Adrenal gland (tissue), 5 donors: ENCODE results near the gene TRAF7.

ENCODE experiments used
- POLR2A ChIP-seq, 2 donors: fragments of 450-650 bp; IDR thresholded peaks; one replicate each; pipeline ENCODE4 v1.6.1; 2017; ENCODE audit warnings: antibody characterized with exemption in 2 of 2, mild to moderate bottlenecking in 2 of 2, moderate library complexity in 1 of 2
- TF ChIP-seq, protein P1 (sequence below), 6 experiments: fragments of 450-650 bp in 4 of 6; fragments of 200-600 bp in 2 of 6; sonication (generic) in 1 of 6; IDR thresholded peaks; 1 replicate in 5 of 6; 2 replicates in 1 of 6; pipeline versions ENCODE4 v1.5.1 to v1.8.0; 2016 to 2021; ENCODE audit warnings: antibody characterized with exemption in 6 of 6, mild to moderate bottlenecking in 2 of 6, moderate library complexity in 1 of 6
- donor health status: DM: no; HTN: no; CAD: no.

DNA sequence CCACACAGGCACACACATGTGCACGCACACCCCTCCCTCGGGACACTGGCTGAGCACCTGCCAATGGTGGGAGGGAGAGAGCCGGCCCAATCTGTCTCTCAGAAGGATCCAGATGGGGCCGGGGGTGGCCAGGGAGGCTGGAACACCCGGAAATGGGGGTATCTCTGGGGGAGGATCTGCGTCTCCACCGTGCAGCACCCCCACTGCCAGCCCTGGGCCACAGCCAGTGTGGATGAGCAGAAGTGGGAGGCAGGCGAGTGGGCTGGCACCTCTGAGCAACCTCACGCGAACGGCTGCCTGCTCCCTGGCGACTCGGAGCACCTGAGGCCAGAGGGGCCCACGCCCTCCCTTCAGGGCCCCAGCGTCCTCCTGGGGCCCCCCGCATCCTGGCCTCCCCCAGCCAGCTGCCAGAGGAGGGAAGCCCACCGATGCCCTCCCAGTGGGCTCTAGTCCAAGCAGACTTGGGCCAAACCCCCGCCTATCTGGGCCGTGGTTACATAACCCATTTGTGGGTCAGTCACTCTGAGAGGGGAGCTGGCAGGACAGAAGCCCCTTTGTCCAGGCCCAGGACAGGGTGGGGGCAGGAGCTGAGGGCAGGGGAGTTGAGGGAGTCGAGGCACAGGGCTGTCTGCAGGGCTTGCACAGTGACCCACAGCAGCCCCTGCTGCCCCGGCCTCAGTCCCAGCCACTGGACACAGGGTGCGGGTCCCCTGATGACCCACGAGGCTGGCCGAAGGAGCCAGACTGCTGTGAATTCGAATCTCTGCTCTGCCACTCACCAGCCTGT, 35.3 kb downstream of the TRAF7 start:
- TF ChIP-seq, protein P1, sequence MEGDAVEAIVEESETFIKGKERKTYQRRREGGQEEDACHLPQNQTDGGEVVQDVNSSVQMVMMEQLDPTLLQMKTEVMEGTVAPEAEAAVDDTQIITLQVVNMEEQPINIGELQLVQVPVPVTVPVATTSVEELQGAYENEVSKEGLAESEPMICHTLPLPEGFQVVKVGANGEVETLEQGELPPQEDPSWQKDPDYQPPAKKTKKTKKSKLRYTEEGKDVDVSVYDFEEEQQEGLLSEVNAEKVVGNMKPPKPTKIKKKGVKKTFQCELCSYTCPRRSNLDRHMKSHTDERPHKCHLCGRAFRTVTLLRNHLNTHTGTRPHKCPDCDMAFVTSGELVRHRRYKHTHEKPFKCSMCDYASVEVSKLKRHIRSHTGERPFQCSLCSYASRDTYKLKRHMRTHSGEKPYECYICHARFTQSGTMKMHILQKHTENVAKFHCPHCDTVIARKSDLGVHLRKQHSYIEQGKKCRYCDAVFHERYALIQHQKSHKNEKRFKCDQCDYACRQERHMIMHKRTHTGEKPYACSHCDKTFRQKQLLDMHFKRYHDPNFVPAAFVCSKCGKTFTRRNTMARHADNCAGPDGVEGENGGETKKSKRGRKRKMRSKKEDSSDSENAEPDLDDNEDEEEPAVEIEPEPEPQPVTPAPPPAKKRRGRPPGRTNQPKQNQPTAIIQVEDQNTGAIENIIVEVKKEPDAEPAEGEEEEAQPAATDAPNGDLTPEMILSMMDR (IDR thresholded peaks at IDR 0.05), result no peak
- no peak for TF ChIP-seq POLR2A (IDR thresholded peaks at IDR 0.05)
